Left renal cortex interstitium (tissue), 4 donors: ENCODE measurements around the gene ERMP1. TPM values are rescaled to one million over a fixed set of nuclear protein-coding genes. Genes with fewer than 3 reads are reported as not detected.
"Not testable (repeated sequence)": the region's sequence is repeated elsewhere in the genome, so short reads cannot be mapped to it uniquely, and the experiment has no call there.

Experiments
- DNase-seq, 4 donors: peaks; one replicate each; pipeline ENCODE4 v3.0.0-alpha.2; 2013; ENCODE audit warnings: low read depth in 4 of 4, low spot score in 2 of 4, missing footprints in 1 of 4
- polyA plus RNA-seq, 4 donors: library from polyadenylated mRNA; unstranded; fragments of 120-200 nt; gene quantifications; one replicate each; pipeline ENCODE4 v1.2.1, GENCODE V29; 2013; ENCODE audit not compliant: insufficient read length in 4 of 4

ERMP1 gene, protein sequence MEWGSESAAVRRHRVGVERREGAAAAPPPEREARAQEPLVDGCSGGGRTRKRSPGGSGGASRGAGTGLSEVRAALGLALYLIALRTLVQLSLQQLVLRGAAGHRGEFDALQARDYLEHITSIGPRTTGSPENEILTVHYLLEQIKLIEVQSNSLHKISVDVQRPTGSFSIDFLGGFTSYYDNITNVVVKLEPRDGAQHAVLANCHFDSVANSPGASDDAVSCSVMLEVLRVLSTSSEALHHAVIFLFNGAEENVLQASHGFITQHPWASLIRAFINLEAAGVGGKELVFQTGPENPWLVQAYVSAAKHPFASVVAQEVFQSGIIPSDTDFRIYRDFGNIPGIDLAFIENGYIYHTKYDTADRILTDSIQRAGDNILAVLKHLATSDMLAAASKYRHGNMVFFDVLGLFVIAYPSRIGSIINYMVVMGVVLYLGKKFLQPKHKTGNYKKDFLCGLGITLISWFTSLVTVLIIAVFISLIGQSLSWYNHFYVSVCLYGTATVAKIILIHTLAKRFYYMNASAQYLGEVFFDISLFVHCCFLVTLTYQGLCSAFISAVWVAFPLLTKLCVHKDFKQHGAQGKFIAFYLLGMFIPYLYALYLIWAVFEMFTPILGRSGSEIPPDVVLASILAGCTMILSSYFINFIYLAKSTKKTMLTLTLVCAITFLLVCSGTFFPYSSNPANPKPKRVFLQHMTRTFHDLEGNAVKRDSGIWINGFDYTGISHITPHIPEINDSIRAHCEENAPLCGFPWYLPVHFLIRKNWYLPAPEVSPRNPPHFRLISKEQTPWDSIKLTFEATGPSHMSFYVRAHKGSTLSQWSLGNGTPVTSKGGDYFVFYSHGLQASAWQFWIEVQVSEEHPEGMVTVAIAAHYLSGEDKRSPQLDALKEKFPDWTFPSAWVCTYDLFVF
- 10 to 100 TPM; 45.5 to 59.1 (median 50.6) TPM for polyA plus RNA-seq

DNA sequence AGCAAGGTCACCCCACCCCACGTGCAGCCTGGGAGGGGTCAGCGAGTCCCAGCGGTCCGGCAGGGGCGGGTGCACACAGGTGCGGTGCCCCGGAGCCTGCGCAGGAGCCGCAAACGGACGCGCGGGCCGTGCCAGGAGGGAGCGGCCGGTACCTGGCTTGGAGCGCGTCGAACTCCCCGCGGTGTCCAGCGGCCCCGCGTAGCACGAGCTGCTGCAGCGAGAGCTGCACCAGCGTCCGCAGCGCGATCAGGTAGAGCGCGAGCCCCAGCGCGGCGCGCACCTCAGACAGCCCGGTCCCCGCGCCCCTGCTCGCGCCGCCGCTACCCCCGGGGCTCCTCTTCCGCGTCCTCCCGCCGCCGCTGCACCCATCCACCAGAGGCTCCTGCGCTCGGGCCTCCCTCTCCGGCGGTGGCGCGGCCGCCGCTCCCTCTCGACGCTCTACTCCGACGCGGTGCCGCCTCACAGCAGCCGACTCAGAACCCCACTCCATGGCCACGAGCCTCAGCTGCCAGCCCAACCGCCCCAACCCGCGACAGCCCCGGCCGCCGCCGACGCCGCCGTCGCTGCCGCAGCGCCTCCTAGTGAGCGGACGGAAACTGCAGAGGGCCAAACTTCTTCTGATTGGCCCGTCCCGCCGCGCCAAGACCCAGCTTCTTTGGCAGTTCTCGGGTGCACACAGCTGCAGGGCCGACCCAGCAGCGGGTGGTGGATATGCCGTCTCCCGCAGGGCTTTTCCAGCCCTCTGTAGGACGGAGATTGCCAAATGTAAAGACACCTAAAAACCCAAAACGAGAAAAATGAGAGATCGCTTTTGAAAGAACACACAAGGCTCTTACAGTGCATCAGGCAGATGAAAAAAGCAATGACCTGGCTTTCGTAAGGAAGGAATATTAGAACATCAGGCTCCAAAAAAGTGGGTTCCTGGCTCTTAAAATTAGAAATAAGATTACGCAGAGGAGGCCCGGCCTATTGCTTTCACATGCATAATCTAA, at the start of gene ERMP1:
TSS of gene ERMP1 (minus strand) at position 580 of the 992 bp plus-strand sequence. CDS start at position 490, 90 bp downstream.
- peak in 3 of 4 donors; percentile 62 to 80 (median 77) for DNase-seq

DNA sequence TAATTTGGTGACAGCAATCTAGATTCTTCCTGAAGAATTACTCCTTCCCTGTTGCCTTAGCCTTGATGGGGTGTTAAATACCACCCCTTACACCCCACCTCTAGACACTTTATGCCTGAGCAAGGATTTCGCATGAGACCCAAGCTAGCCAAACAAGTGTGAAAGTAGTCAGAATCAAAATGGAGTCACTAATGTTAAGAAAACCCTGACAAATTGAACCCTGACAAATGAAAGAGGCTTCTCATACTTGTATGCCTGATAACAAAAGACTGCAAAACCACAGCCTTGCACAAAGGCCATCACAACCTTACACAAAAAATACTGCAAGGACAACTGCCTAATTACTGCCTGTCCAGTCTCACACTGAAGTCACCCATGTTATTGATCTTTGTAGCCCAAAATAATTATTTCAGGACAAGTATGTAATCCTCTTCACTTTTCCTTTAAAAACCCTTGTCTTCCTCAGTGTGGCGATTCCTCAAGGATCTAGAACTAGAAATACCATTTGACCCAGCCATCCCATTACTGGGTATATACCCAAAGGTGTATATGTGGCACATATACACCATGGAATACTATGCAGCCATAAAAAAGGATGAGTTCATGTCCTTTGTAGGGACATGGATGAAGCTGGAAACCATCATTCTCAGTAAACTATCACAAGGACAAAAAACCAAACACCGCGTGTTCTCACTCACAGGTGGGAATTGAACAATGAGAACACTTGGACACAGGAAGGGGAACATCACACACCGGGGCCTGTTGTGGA, 49.5 kb upstream of the ERMP1 start:
- DNase-seq: not testable (repeated sequence)

DNA sequence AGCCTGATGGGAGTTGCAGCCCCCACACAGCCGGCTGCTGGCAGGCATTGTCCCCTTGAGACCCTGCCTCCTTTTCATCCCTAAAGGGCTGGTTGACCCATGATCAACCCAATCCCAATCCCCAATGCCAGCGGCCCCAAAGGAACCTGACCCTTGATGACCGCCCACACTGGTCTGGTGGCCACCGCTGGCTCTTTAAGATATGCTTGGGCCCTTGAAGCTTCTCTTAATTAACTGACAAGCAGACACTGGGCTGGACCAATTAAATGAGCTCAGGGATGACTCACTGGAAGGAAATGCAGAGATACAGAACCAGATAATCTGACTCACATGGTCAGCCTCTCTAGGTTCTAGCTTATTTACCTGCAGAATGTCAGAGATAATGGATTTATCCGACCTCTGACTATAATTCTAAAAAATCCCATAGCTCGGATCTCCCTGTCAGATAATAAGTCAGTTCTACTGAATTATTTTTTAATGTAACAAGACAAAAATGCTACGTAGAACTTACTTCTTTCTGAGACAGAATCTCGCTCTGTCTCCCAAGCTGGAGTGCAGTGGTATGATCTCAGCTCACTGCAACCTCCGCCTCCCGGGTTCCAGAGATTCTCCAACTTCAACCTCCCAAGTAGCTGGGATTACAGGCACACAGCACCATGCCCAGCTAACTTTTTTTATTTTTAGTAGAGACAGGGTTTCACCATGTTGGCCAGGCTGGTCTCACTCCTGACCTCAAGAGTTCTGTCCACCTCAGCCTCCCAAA, 46.7 kb upstream of the ERMP1 start:
- DNase-seq: no peak

DNA sequence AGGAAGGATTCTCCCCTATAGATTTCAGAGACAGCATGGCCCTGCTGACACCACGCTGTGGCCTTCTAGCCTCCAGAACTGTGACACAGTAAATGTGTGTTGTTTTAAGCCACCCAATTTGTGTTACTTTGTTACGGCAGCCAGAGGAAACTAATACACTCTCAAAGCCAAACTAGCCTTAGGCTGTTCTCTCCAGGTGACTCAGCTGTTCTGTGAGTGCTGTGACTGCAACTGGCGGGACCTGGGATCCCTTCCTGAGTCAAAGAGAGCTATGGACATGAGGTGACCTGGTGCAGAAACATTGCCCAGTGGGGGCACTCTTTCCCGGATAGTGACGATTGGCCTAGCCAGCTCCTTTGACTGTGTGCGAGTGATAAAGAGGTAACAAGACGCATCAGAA, 43.8 kb upstream of the ERMP1 start:
- no peak for DNase-seq

DNA sequence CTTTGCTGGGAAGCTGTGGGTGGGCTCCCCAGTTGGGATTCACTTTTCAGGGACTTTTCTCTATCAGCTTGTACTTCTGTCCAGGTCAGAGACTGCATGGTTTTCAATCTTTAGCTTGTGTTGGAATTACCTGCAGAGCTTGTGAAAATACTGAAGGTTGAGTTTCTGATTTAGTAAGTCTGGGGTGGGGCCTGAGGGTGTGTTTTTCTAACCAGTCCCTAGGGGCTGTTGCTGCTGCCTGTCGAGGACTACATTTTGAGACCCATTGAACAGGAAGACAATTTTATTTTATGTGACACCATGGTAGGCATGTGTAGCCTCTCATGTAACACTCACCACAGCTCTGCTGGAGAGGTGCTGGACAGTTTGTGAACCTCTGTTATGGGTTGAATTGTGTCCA, 43.1 kb upstream of the ERMP1 start:
- no peak for DNase-seq

DNA sequence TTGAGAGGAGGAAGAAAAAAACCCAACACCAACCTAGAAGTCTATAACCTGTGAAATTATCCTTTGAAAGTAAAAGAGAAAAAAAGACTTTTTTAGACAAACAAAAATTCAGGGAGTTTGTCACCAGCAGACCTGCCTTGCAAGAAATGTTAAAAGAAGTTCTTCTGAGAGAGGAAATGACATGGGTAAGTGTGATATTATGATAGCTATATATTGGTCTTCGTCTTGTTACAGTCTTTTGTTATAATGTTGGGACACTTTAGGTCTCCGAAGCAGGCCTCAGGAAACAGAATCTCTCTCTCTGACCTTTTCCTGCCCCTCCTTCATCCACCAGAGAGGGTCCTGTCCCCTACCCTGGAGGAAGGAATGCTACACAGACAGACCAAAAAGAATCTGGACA, 41.1 kb upstream of the ERMP1 start:
- no peak for DNase-seq

DNA sequence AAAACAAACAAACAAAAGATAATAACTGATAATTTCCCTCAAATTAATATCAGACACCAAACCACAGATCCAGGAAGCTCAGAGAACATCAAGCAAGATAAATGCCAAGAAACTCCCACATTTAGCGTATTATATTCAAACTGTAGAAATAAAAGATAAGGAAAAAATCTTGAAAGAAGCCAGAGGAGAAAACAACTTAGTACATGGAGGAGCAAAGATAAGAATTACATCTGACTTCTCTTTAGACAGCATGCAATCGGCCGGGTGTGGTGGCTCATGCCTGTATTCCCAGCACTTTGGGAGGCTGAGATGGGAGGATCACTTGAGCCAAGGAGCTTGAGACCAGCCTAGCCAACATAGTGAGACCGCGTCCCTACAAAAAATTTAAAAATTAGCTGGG, 40.5 kb upstream of the ERMP1 start:
- no peak for DNase-seq

DNA sequence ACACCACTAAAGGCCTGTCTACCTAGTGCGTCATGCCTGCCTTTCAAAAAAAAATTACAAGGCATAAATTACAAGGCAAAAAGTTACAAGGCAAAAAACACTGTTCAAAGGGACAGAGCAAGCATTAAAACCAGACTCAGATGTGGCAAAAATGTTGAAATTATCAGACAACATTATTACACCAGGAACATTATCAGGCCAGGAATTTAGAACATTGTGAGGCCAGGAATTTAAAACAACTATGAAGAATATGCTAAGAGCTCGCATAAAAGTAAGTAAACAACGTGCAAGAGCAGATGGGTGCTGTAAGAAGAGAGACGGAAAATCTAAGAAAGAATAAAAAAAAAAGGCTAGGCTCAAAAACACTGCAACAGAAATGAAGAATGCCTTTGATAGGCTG, 39.6 kb upstream of the ERMP1 start:
- no peak for DNase-seq

DNA sequence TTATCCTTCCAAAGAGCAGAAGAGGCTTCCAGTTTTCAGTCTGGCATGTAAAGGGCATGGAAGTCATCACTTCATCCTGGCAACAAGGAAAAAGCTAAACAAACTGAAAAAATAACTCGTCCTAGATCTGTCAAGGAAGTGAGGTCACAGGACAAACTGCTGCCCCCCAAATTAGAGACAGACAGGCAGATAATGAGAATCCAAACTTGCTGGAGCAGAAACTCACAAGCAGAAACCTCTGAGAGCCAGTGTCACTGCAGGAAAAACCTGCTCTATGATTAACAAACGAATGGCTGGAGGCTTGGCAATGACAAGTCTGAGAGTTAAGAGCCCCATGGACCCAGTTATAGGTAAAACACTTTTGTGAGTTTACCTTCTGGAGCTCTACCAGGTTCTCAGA, 38.9 kb upstream of the ERMP1 start:
- no peak for DNase-seq

DNA sequence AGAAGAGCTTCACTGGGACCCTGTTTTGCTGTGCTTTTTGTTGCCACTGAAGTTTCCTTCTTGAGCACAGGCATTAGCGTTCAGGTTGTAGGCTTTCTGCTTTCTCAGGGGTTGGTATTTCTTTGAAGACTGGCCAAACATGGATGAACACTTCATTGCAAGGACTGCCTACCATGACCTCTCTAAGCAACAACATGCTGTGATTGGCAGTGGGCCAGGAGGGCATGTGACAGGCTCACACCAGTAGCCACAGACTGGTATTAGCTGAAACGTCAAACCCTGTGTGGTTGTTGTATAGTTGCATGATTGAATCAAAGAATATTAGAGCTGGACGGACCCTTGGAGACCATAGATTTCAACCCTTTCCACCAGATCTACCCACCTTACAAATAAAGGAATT, 37.8 kb upstream of the ERMP1 start:
- no peak for DNase-seq

DNA sequence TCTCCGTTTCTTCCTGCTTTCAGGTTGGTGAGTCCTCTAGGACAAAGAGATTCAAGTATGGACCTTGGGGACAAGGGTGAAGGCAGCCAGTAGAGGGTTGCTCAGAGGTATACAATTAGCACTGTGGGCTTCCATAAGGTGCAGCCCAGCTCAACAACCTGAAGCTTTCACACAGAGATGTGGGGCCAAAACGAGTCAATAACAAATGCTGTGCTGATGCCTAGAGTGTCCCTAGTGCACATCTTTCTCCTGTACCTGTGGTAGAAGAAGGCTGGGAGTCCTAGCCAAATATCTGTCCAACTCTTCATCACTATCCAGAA, 37.1 kb upstream of the ERMP1 start:
- DNase-seq: no peak

DNA sequence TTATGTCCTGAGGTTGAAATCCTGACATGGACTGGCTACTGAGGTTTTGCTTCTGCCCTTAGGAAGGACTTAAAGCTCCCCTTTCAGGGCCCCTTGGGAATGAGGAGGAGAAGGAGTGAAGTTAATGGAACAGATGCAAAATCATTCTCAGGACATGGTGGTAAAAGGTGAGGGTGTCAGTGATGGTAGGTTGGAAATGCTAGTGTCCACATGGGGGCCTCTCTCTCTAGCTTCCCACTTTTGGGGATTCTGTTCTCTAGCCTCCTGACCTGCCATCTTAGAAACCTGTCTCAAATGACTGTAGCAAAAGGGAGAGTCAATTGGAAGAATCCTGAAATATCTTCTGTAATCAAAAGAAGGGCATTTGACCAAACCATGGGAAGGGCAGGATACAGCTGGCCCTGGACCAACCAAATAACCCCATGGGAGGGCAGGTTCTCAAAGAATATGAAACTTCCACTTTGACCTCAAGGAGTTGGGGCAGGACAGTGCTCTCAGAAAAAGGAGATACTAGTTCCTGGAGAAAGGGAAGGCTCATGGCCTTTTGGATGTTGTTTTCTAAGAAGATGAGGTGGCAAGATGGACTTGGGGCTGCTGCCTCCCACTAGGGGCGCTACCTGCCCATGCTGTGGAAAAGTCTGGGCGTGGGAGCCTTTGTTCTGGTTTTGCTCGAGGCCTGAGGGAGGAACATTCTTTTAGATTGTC, 36.5 kb upstream of the ERMP1 start:
- DNase-seq: no peak

DNA sequence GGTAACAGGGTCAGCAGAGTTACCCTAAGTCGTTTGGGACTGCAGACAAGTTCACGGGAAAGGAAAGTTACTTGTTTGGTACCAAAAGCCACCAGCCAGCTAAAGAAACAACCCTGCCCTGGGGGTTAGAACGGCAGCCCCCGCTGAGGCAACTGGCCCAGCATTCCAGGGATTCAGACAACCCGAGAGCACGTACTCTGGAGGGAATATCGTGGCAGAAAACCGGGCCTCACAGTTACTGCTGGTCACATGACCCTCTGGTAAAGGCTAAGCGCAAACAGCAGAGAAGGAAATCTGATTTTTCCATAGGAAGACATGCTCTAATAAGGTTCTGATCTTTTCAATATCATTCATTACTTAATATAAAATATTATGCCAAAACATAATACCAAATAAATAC, 35.3 kb upstream of the ERMP1 start:
- DNase-seq: no peak

DNA sequence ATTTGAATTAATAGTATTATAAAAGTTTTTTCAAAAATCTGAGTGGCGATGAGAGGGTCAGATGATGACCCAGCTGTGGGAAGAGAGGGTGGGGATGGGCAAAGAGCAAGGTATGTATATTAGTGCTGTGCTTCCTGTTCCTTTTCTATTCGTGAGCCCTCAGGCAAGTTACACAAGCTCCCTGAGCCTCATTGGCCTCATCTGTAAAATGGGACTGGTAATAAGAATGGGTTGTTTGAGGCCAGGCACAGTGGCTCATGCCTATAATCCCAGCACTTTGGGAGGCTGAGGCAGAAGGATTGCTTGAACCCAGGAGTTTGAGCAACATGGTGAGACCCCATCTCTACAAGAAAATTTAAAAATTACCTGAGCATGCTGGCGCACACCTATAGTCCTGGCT, 33.8 kb upstream of the ERMP1 start:
- no peak for DNase-seq

DNA sequence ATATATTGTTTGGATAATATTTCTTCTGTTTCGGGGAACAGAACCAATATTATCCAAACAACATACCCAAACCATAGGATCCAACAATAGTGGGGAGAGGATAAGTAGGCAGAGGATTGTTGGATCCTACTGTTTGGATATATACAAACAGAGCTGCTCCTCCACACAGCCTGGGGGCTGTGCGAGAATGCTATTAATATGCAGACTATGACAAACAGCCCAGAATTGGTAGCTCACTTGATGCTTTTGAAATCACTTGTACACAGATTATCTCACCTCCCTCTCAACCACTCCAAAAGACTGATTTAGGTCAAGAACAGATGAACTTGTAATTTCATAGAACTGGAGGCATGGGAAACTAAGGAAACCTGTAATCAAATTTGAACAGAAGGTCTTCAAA, 33.4 kb upstream of the ERMP1 start:
- no peak for DNase-seq

DNA sequence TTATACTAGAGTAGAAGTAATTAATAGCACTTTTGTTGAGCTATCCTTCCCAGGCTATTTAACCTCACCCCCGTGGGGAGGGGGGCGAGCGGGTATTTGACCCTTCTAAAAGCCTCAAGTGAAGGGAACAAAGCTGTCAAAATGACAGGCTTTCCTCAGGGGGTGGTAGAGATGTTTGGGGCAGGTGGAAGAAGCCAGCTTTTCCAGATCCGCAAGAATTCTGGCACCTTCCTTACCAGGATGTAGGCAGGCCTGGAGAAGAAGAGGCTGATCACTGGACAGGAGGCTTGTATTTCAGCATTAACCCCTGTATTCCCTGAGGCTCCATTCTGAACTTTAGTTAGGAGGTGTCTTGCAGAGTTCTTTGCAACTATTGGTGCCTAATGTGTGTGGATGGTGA, 31.5 kb upstream of the ERMP1 start:
- DNase-seq: no peak

DNA sequence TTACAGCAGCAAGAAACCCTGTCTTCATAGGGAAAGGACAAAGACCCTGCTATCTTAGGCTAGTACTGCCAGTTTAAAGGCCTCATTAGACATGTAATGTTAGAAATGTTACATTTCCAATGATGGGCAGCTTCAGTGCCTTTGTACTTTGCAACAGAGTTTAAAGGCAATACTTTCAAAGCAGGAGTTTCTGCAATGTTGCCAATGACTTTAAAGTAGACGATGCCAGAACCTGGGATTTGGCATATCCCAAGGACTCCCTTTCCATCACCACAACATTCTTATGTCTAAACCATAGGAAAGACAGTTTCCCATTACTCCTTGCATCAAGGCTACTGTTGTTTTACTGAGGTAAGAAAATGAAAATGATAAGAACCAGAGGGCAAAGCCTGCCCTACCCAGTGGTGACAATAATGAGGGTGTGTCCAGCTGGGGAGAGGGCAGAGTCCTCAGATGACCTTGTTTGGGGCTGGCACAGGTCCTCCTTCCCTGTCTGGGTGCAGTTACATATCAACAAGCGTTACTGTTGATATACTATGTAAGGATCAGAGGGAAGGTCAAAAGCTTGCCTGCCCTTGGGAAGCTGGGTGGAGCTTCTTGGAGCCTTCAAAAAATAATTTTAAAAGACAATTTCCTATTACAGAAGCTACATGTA, 30.3 kb upstream of the ERMP1 start:
- no peak for DNase-seq

DNA sequence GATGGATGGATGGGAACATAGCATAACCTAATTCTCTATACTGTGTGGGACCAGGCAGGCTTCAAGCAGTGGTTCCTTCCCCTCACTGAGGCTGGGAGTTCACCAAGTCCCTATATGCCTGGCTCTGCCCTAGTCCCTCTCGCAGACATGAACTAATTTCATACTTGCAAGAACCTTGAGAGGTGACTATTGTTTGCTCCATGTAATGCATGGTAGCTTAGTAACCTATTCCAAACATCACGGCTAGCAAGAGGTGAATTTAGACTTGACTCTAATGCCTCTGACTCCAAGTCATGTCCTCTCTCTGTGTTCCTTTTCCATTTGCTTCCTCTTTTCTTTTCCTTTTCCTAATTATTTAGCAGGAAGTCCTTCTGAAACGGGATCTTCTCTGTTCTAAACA, 25.9 kb upstream of the ERMP1 start:
- no peak for DNase-seq
